ENCODE results near the gene ARID1B. TPM values are rescaled to one million over a fixed set of nuclear protein-coding genes. Genes with fewer than 3 reads are reported as not detected.

Gene ARID1B
- total RNA-seq, 1 donor from 2014 or later = 16.3 TPM

- TF ChIP-seq CTCF (IDR thresholded peaks at IDR 0.05; ENCODE audit: insufficient read depth, low read length, severe bottlenecking) = no peak
- DNase-seq (ENCODE audit: low read depth) = no peak
- Histone ChIP-seq H3K36me3 (ENCODE audit: control insufficient read depth, insufficient read depth, low read length) (no peaks in the 10 kb centered on the region), H3K4me3 (ENCODE audit: low read depth, low read length) (no peak overlapping the region), H3K27me3 (ENCODE audit: control insufficient read depth, insufficient read depth, low read length) (no peaks in the 10 kb centered on the region)
- FAIRE-seq = no peak
Measured at GRCh38 chr6:156868385-156868784, 91.2 kb downstream of the ARID1B start.

GRCh38 chr6:156869980-156870398 is 92.8 kb downstream of the ARID1B start:
- TF ChIP-seq CTCF (IDR thresholded peaks at IDR 0.05; ENCODE audit: insufficient read depth, low read length, severe bottlenecking) = no peak
- DNase-seq (ENCODE audit: low read depth) (no peak), FAIRE-seq (no peak)
- H3K4me3 ChIP-seq (ENCODE audit: low read depth, low read length) = no peak overlapping the region
- H3K36me3 ChIP-seq (ENCODE audit: control insufficient read depth, insufficient read depth, low read length) = peaks cover 1% of the 10 kb centered on the region
- H3K27me3 ChIP-seq (ENCODE audit: control insufficient read depth, insufficient read depth, low read length) = no peaks in the 10 kb centered on the region

- FAIRE-seq (no peak), DNase-seq (ENCODE audit: low read depth) (no peak)
- no peak for TF ChIP-seq CTCF (IDR thresholded peaks at IDR 0.05; ENCODE audit: insufficient read depth, low read length, severe bottlenecking)
Measured at GRCh38 chr6:156870924-156871539, 93.9 kb downstream of the ARID1B start.

GRCh38 chr6:156872903-156873302 is 95.7 kb downstream of the ARID1B start:
- H3K27me3 ChIP-seq (ENCODE audit: control insufficient read depth, insufficient read depth, low read length) = no peaks in the 10 kb centered on the region
- no peak for TF ChIP-seq CTCF (IDR thresholded peaks at IDR 0.05; ENCODE audit: insufficient read depth, low read length, severe bottlenecking)
- H3K4me3 ChIP-seq (ENCODE audit: low read depth, low read length) = no peak overlapping the region
- DNase-seq (ENCODE audit: low read depth) = no peak
- no peak for FAIRE-seq
- peaks cover 1% of the 10 kb centered on the region for H3K36me3 ChIP-seq (ENCODE audit: control insufficient read depth, insufficient read depth, low read length)

More at GRCh38 chr6:156870924-156871539, 93.9 kb downstream of the ARID1B start:
- H3K36me3 ChIP-seq (ENCODE audit: control insufficient read depth, insufficient read depth, low read length) = peaks cover 1% of the 10 kb centered on the region
- H3K4me3 ChIP-seq (ENCODE audit: low read depth, low read length) = no peak overlapping the region
- H3K27me3 ChIP-seq (ENCODE audit: control insufficient read depth, insufficient read depth, low read length) = no peaks in the 10 kb centered on the region

- no peak overlapping the region for H3K4me3 ChIP-seq (ENCODE audit: low read depth, low read length)
- TF ChIP-seq CTCF (IDR thresholded peaks at IDR 0.05; ENCODE audit: insufficient read depth, low read length, severe bottlenecking) = no peak
- FAIRE-seq (no peak), DNase-seq (ENCODE audit: low read depth) (no peak)
- no peaks in the 10 kb centered on the region for H3K27me3 ChIP-seq (ENCODE audit: control insufficient read depth, insufficient read depth, low read length)
- peaks cover 1% of the 10 kb centered on the region for H3K36me3 ChIP-seq (ENCODE audit: control insufficient read depth, insufficient read depth, low read length)
Measured at GRCh38 chr6:156873654-156874380, 96.6 kb downstream of the ARID1B start.
